Right lobe of liver (tissue), 4 donors: ENCODE data around the gene MYO1H.

Source experiments
- CTCF ChIP-seq, 4 donors: fragments of 200-600 bp in 3 of 4; fragments of 450-650 bp in 1 of 4; IDR thresholded peaks; one replicate each; pipeline versions ENCODE4 v1.5.1 to v1.8.0; 2016 to 2022; ENCODE audit warnings: antibody characterized with exemption in 4 of 4, mild to moderate bottlenecking in 2 of 4
- POLR2A ChIP-seq: fragments of 450-650 bp; IDR thresholded peaks from one replicate; pipeline ENCODE4 v1.6.1; 2017; ENCODE audit warnings: antibody characterized with exemption, mild to moderate bottlenecking
- donor health status: DM: no; HTN: no; CAD: no.
- donor health status: DM: no; HTN: no; CAD: no.
- donor health status: DM: no; HTN: yes; CAD: no.

GRCh38 chr12:109433618-109434017, 85.9 kb downstream of the MYO1H start:
- peak in 2 of 4 donors; percentile 15 to 30 for TF ChIP-seq CTCF (IDR thresholded peaks at IDR 0.05)
- TF ChIP-seq POLR2A, result no peak
